Kidney epithelial cell (primary cell): ENCODE measurements around the gene QPRT. TPM values are rescaled to one million over a fixed set of nuclear protein-coding genes. Genes with fewer than 3 reads are reported as not detected.
"Not testable (repeated sequence)": the region's sequence is repeated elsewhere in the genome, so short reads cannot be mapped to it uniquely, and the experiment has no call there.

Experiments
- DNase-seq: peaks from one replicate; pipeline ENCODE4 v3.0.0-alpha.2; 2010; ENCODE audit warnings: low read depth
- H3K27me3 ChIP-seq: 2 replicates; pipeline ENCODE4 v1.6.0; 2011; ENCODE audit warnings: low read length; ENCODE audit not compliant: control insufficient read depth, insufficient read depth
- H3K36me3 ChIP-seq: 2 replicates; pipeline ENCODE4 v1.5.1; 2011; ENCODE audit warnings: low read length; ENCODE audit not compliant: control insufficient read depth, insufficient read depth
- H3K4me3 ChIP-seq: 2 replicates; pipeline ENCODE4 v1.5.1; 2011; ENCODE audit warnings: low read depth, mild to moderate bottlenecking, control low read depth, low read length
- total RNA-seq: library from RNA; depleted of rRNA; stranded (reverse); fragments of >200 nt; gene quantifications from 2 replicates; pipeline ENCODE4 v1.2.3, GENCODE V29; 2015
- TF ChIP-seq, protein P1 (sequence below): IDR thresholded peaks from 2 replicates; pipeline ENCODE4 v1.5.1; 2011; ENCODE audit warnings: mild to moderate bottlenecking, moderate library complexity, low read length, control low read depth, inconsistent platforms; ENCODE audit not compliant: insufficient read depth, poor library complexity, severe bottlenecking

The QPRT gene
- total RNA-seq, 1 donor from 2014 or later = 47.9 TPM

DNA sequence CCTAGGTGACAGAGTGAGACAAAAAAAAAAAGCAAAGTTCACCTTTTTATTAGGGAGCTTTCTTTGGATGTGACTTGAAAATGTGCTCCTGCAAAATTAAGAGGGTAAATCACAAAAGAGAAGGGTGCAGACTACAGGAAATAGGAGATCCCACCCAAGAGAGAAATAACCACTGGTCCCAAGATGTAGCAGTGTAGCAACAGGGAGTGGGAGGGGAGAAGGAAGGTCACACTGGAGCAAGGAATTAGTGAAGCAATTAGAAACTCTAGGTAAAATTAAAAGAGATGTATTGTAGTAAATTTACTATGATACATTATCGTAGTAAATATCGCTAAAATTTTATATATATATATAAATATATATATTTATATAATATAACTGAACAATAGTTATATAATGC is 28.2 kb upstream of the QPRT start:
- Histone ChIP-seq H3K4me3 (no peak overlapping the region), H3K27me3 (no peaks in the 10 kb centered on the region), H3K36me3 (no peaks in the 10 kb centered on the region)
- no peak for DNase-seq
- TF ChIP-seq, protein P1, sequence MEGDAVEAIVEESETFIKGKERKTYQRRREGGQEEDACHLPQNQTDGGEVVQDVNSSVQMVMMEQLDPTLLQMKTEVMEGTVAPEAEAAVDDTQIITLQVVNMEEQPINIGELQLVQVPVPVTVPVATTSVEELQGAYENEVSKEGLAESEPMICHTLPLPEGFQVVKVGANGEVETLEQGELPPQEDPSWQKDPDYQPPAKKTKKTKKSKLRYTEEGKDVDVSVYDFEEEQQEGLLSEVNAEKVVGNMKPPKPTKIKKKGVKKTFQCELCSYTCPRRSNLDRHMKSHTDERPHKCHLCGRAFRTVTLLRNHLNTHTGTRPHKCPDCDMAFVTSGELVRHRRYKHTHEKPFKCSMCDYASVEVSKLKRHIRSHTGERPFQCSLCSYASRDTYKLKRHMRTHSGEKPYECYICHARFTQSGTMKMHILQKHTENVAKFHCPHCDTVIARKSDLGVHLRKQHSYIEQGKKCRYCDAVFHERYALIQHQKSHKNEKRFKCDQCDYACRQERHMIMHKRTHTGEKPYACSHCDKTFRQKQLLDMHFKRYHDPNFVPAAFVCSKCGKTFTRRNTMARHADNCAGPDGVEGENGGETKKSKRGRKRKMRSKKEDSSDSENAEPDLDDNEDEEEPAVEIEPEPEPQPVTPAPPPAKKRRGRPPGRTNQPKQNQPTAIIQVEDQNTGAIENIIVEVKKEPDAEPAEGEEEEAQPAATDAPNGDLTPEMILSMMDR = no peak

GRCh38 chr16:29651774-29652349 is 27.1 kb upstream of the QPRT start:
- Histone ChIP-seq H3K4me3 (no peak overlapping the region), H3K36me3 (no peaks in the 10 kb centered on the region), H3K27me3 (no peaks in the 10 kb centered on the region)
- no peak for DNase-seq
- TF ChIP-seq, protein P1 = no peak

GRCh38 chr16:29653471-29653870 is 25.5 kb upstream of the QPRT start:
- Histone ChIP-seq H3K36me3 (no peaks in the 10 kb centered on the region), H3K4me3 (no peak overlapping the region), H3K27me3 (no peaks in the 10 kb centered on the region)
- no peak for DNase-seq
- TF ChIP-seq, protein P1 = no peak

DNA sequence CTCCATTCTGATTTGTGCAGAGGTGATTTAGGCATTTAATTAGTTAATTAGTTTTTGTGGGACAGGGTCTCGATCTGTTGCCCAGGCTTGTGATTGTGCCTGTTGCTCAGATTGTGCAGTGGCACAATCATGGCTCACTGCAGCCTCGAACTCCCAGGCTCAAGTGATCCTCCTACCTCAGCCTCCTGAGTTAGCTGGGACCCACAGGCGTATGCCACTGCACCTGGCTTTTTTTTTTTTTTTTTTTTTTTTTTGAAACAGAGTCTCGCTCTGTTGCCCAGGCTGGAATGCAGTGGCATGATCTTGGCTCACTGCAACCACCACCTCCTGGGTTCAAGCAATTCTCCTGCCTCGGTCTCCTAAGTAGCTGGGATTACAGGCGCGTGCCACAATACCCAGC is 25.1 kb upstream of the QPRT start:
- not testable (repeated sequence) for H3K4me3 ChIP-seq, H3K36me3 ChIP-seq, DNase-seq, H3K27me3 ChIP-seq

DNA sequence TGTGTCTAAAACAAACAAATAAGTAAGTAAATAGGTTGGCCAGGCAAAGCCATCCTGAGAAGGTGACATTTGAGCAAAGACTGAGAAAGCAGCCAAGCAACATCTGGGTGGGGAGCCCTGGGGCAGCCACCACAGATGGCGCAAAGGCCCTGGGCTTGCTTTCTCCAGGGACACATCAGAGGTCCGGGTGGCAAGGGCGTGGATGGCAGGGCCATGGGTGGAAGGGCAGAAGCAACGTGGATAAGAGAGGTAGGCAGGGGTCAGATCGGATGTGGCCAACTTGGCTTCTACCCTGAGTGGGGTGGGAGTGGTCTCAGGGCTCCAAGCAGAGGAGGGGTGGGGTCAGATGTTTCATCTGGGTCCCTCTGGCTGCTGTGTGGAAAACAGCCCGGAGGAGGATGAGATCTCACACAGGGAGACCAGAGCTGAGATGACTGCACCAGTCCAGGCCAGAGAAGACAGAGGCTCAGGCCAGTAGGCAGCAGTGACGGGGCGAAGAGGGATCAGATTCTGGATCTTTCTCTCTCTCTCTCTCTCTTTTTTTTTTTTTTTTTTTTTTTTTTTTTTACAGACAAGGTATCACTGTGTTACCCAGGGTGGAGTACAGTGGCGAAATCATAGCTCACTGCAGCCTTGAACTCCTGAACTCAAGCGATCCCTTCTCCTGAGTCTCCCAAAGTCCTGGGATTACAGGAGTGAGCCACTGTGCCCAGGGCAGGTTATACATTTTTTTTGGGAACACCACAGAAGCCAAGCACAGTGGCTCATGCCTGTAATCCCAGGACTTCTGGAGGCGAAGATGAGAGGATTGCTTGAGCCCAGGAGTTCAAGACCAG is 22.1 kb upstream of the QPRT start:
- Histone ChIP-seq H3K4me3 (no peak overlapping the region), H3K27me3 (no peaks in the 10 kb centered on the region), H3K36me3 (no peaks in the 10 kb centered on the region)
- TF ChIP-seq, protein P1 = no peak
- DNase-seq = no peak

GRCh38 chr16:29658705-29659104 is 20.3 kb upstream of the QPRT start:
- TF ChIP-seq, protein P1 = no peak
- DNase-seq = no peak
- H3K36me3 ChIP-seq = no peaks in the 10 kb centered on the region
- no peak overlapping the region for H3K4me3 ChIP-seq
- H3K27me3 ChIP-seq = no peaks in the 10 kb centered on the region
